ENCODE measurements around the gene ESR1. TPM values are rescaled to one million over a fixed set of nuclear protein-coding genes. Genes with fewer than 3 reads are reported as not detected.

ESR1 gene
- total and polyA plus RNA-seq, 12 donors, result 0.28 to 9.4 (median 3.8) TPM

GRCh38 chr6:151835396-151835795, 27.9 kb downstream of the ESR1 start:
- no peaks in the 10 kb centered on the region for H3K4me1 ChIP-seq (replicated peaks in 1 of 2)
- no peak for DNase-seq
- no peak overlapping the region for H3K4me3 ChIP-seq
- H3K36me3 ChIP-seq (replicated peaks in 1 of 2), result no peaks in the 10 kb centered on the region
- TF ChIP-seq CTCF (IDR thresholded peaks at IDR 0.05) (no peak), POLR2A (IDR thresholded peaks at IDR 0.05) (no peak)
- H3K9me3 ChIP-seq (replicated peaks in 1 of 3), result no peaks in the 10 kb centered on the region
- WGBS, 4 donors, result 70 to 74% (median 72%) methylated on average over 4 of the region's 4 CpGs
- intact Hi-C loops (cut with DNase I), result no loop called here
- H3K27me3 ChIP-seq, result no peaks in the 10 kb centered on the region
- H3K27ac ChIP-seq, result no peak overlapping the region

GRCh38 chr6:151837223-151837622, 29.7 kb downstream of the ESR1 start:
- DNase-seq, result no peak
- Histone ChIP-seq H3K4me3 (no peak overlapping the region), H3K4me1 (replicated peaks in 1 of 2) (no peaks in the 10 kb centered on the region), H3K9me3 (replicated peaks in 1 of 3) (no peaks in the 10 kb centered on the region), H3K36me3 (replicated peaks in 1 of 2) (no peaks in the 10 kb centered on the region), H3K27ac (no peak overlapping the region), H3K27me3 (no peaks in the 10 kb centered on the region)
- TF ChIP-seq POLR2A (IDR thresholded peaks at IDR 0.05) (no peak), CTCF (IDR thresholded peaks at IDR 0.05) (no peak)
- intact Hi-C loops (cut with DNase I), result no loop called here
- 75 to 85% (median 78%) methylated on average over 5 of the region's 5 CpGs for WGBS, 4 donors

- no peaks in the 10 kb centered on the region for H3K4me1 ChIP-seq (replicated peaks in 1 of 2)
- H3K9me3 ChIP-seq (replicated peaks in 1 of 3), result no peaks in the 10 kb centered on the region
- 79 to 98% (median 94%) methylated on average over 2 of the region's 2 CpGs for WGBS, 4 donors
- H3K27ac ChIP-seq, result no peak overlapping the region
- no peak for TF ChIP-seq POLR2A (IDR thresholded peaks at IDR 0.05)
- no peak for TF ChIP-seq CTCF (IDR thresholded peaks at IDR 0.05)
- no peaks in the 10 kb centered on the region for H3K36me3 ChIP-seq (replicated peaks in 1 of 2)
- no peaks in the 10 kb centered on the region for H3K27me3 ChIP-seq
- H3K4me3 ChIP-seq, result no peak overlapping the region
- intact Hi-C loops (cut with DNase I), result no loop called here
- no peak for DNase-seq
Measured at GRCh38 chr6:151842816-151843215, 35.3 kb downstream of the ESR1 start.

GRCh38 chr6:151847064-151847463, 39.6 kb downstream of the ESR1 start:
- Histone ChIP-seq H3K4me3 (no peak overlapping the region), H3K36me3 (replicated peaks in 1 of 2) (no peaks in the 10 kb centered on the region), H3K9me3 (replicated peaks in 1 of 3) (no peaks in the 10 kb centered on the region), H3K27me3 (no peaks in the 10 kb centered on the region), H3K27ac (no peak overlapping the region), H3K4me1 (replicated peaks in 1 of 2) (no peaks in the 10 kb centered on the region)
- intact Hi-C loops (cut with DNase I), result no loop called here
- no peak for TF ChIP-seq POLR2A (IDR thresholded peaks at IDR 0.05)
- TF ChIP-seq CTCF (IDR thresholded peaks at IDR 0.05), result no peak
- peak in 4 of 7 donors; percentile 5 to 21 (median 13) for DNase-seq
- WGBS, 4 donors, result 11 to 24% (median 18%) methylated on average over 1 of the region's 1 CpG
